Measurements from ENCODE around the gene COL27A1.

COL27A1 gene

DNA sequence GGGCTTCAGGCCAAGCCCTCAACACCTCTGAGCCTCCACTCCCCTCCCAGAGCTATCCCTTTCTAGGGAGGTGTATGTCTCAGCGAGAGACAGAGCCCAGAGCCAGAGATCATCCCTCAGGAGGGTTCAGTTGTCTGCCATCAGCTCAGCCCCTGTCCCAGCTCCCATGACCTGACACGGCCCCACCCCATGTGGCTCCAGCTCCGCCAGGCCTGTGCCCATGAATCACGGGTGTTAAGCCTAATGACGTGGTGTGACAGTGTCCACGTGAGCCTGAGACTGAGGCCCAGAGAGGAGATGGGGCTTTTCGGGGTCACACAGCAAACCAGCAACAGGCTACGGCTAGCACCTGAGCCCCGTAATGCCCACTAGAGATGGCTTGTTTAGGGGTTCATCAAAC is 106.7 kb downstream of the COL27A1 start:
- in situ Hi-C loops (cut with MboI; ENCODE audit: low sequenced_read_pairs) = no loop called here

DNA sequence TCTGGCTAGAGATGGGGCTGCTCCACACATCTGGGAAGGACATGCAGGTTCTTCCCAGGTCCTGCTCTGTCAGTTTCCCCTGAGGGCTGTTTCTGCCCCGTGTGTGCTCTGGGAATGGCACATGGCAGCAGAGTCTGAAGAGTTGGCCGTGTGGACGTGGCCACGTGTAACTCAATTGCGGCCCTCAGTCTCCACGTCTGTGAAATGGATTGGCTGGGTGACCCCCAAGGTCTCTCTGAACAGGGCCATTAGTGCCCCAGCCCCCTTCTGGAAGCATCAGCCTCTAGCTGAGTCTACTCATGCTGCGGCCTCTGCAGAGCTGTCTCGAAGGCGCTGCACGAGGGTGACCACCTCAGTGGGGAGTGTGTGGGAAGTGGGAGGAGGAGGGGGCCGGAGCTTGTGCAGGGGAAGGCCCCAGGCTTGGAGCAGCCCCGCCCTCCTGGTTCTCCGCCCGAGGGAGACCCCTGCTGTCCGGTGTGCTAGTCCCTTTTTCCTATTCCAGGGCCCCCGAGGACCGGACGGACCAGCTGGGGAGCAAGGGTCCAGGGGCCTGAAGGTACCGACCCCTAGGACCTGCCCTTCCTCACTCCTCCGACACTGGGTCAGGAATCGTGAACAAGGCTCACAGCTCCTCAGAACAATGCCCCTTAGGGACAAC is 108.6 kb downstream of the COL27A1 start:
- in situ Hi-C loops (cut with MboI; ENCODE audit: low sequenced_read_pairs) = no loop called here

DNA sequence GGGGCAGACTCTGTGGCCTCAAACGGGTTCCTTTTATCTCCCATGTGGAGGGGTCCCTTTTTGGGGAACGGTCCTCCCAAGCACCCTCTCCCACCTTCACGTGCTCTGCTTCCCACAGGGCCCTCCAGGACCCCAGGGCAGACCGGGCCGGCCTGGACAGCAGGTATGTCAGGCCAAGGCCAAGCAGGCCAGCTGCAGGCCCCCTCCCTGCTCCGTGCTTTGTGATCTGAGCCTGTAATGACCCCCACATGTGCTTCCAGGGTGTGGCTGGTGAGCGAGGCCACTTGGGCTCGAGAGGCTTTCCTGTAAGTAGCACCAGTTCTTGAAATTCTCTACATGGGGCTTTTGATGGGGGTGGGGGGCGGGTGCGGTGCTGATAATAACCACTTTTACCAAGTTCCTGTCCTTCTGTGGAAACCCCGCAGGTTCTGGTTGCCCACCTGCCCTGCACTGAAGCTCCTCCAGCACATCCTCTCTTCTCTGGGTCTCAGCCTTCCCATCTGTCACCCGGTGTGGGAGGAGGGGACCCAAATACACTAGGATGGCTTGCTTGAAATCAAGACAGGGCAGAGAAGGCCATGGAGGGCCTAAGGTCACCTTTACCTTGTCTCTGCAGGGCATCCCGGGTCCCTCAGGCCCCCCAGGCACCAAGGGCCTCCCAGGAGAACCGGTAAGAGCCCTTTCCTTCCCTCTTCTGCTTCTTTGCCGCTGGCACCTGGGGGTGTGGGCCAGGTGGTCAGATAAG is 109.6 kb downstream of the COL27A1 start:
- in situ Hi-C loops (cut with MboI; ENCODE audit: low sequenced_read_pairs) = no loop called here

DNA sequence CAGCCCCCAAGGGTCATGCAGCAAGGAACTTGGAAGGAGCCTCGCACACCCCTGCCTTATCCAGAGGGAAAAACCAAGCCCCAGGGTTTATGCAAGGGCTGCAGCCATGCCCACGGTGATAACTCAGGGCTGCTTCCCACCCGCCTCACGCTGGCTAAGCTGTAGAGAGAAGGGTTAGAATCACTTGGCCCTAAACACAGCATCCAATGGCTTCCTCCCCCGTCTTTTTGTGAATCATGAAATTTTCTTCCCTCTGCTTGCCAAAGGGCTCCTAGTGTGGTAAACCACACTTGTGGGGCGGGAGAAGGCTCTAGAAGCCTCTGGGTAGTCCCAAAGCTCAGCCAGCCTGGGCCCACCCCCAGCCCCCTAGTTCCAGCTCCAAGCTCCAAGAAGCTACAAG is 111.6 kb downstream of the COL27A1 start:
- in situ Hi-C loops (cut with MboI; ENCODE audit: low sequenced_read_pairs) = no loop called here

DNA sequence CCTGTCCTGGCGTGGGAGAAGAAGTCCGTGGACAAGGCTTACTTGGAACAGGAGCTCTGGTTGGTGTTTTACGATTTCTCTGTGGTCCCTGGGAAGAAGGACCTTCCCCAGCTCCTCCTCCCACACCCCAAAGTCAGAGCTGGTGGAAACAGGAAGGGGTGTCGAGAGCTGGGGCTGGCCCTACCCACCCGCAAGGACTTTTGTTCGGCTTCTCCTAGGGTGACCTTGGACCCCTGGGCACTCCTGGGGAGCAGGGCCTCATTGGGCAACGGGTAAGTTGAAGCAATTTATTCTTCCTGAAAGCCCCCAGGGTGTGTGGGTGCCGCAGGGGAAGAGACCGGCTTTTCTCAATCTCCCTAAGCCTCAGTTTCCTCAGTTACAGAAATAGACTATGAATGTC is 113.7 kb downstream of the COL27A1 start:
- in situ Hi-C loops (cut with MboI; ENCODE audit: low sequenced_read_pairs) = no loop called here

DNA sequence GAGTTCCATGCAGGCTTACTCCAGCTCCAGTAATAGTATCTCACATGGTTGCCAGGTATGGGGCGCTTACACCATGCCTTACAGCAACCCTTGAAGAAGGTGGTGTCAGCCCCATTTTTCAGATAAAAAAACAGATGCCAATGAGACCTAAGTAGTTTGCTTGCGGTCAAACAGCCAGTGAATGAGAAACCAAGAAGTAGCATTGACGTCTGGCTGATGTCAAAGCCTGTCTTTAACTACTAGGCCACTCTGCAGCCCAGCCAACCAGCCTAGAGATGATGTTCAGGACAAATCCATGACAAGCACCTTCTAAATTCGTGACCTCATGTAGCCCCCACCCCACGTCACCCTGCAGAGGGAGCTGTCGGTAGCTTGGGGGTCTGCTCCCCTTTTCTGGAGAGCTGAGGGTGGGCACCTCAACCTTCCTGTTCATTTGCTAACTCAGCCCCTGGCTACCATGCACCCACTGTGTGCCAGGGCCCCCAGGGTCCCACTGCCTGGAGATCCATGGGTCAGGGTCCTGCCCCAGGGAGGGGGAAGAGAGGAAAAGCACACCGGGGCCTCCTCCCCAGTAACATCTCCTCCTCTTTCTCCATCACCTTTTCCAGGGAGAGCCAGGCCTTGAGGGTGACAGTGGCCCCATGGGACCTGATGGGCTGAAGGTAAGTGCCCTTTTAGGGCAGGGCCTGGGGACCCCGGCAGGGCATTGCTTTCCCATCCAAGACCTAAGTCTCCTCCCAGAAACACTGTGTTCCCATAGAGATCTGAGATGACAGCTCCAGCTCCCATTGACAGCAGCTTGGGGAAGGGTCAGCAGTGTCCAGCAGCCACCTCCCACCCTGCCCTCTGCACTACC is 115.0 kb downstream of the COL27A1 start:
- in situ Hi-C loops (cut with MboI; ENCODE audit: low sequenced_read_pairs) = no loop called here

DNA sequence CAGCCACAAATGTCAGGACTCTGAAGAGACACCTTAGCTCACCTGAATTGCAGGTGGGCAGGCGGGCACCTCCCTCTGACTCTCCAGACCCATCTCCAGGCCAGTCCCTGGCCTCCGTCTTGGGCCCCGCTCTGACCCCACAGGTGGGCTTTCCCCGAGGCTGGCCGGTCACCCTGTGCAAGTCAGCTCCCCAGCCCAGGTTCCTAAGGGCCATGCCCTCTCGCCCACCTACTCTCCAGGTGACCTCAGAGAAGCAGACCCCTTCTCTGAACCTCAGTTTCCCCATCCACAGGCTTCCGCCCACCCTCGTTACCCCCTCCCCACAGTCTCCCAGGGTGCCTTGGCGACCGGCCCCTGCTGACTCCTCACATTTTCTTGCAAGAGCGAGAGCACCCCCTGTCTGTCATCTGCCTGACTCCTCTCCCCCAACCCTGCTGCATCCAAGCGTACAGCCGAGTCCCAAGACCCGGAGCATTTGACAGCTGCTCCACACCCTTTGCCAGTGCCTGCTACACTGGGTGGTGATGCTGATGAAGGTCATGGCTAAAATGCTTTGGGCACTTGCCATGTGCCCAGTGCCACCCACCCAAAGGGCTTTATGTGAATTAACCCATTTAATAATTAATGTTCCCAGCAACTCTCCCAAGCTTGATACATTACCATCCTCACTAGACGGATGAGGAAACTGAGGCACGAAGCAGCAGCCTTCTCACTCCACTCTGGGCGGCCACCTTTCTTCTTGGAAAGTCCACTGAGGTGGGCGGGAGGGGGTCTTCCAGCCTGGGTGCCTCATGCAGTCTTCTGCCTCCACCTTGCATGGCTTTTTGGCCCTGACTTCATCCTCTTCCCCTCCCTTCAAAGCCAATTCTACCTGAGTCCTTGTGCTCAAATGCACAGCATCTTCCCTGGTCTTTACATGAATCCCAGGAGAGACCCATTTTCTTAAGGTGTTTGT is 116.5 kb downstream of the COL27A1 start:
- in situ Hi-C loops (cut with MboI; ENCODE audit: low sequenced_read_pairs) = no loop called here

DNA sequence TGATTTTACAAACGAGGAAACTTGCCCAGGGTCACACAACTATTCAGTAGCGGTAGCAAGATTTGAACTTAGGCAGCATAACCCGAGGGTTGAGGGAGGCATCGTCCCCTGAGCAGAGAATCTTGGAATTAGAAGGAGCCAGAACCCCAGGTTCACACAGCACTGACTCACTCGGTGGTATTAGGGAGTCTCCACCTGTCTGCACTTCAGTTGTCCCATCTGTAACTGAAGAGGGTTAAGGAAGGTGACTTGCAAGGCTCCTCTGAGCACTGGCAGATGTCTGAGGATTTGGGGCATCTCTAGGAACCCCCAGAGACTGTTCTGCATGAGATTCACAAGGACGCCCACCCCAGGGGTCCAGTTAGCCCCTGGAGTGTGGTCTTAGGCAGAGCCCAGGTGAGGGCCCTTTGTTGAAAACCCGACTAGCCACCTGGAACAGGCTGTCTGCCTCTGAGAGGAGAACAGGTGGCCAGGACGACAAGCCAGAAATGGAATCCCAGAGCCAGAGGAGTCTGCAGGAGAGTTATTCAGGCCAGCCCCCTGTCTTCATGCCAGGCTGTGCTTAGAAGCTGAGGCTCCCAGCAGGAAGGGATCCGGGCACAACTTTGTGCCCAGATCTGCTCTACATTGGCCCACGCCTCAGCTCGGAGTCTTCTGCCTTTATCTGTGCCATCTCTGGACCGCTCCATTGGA is 117.5 kb downstream of the COL27A1 start:
- in situ Hi-C loops (cut with MboI; ENCODE audit: low sequenced_read_pairs) = no loop called here

DNA sequence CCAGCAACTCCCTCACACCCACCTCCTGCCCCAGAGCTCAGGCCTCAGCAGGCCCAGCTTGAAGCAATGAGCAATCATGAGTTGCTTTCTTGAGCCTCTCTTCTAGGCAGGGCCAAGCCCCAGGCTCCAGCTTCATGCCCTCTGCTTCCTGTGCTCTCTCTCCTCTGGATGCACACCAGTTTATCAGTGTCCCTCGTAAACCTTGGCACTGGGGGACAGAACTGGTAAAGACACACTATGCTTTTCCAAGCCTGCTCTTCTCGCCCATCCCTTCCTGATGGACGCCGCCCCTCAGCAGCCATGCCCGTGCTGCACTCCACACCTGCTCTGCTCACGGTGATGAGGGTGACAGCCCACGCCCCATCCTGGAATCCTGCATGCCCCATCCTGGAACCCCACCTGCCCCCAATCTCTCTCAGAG is 118.1 kb downstream of the COL27A1 start:
- in situ Hi-C loops (cut with MboI; ENCODE audit: low sequenced_read_pairs) = no loop called here

DNA sequence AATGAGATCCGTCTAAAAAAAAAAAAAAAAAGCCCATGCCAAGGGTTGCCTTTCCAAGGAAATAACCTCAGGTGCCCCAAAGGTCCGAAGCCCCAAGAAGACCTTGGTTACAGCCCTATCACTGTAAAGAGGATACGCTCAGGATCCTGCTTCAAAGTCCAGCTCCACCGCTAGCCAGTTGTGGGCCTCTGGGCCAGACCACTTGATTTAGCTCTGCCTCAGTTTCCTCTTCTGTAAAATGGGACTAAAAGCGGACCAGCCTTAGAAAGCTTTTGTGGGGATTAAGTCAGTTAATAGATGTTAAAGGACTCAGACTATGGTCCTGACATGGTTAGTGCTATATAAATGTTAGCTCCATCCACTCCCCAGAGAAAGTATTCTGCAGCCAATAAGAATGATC is 118.9 kb downstream of the COL27A1 start:
- in situ Hi-C loops (cut with MboI; ENCODE audit: low sequenced_read_pairs) = no loop called here

DNA sequence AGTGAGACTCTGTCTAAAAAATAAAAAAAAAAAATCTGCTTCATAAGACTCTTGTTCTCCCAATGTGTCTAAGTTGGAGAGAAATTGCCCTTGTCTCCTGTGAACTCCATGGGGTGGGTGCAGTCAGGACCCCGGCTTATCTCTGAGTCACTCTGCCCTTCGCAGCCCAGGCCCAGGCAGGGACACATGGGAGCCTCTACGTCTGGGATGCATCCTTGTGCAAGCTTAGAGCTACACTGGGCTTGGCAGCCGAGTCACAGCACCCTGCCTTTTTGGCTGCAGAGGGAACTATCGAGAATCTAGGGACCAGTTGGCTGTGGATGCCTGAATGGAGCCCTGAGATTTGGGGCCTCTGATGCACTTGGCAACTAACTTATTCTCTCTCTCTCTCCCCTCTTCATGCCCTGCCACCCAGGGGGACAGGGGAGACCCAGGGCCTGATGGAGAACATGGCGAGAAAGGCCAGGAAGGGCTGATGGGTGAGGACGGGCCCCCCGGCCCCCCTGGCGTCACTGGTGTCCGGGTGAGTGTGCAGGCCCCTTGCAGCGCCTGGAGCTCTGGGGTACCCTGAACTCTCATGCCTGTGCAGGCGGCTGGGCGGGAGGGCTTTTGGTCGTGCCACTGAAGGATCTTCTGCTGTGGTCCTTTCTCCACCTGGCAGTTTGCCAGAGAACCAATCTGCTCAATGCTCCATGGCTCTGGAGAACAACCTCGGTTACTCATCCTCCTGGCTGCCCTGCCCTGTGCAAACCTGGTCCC is 120.1 kb downstream of the COL27A1 start:
- in situ Hi-C loops (cut with MboI; ENCODE audit: low sequenced_read_pairs) = loop anchor here (25.0 kb wide), 1 partner anchor 563 kb away; no protein-coding TSS in a partner anchor

DNA sequence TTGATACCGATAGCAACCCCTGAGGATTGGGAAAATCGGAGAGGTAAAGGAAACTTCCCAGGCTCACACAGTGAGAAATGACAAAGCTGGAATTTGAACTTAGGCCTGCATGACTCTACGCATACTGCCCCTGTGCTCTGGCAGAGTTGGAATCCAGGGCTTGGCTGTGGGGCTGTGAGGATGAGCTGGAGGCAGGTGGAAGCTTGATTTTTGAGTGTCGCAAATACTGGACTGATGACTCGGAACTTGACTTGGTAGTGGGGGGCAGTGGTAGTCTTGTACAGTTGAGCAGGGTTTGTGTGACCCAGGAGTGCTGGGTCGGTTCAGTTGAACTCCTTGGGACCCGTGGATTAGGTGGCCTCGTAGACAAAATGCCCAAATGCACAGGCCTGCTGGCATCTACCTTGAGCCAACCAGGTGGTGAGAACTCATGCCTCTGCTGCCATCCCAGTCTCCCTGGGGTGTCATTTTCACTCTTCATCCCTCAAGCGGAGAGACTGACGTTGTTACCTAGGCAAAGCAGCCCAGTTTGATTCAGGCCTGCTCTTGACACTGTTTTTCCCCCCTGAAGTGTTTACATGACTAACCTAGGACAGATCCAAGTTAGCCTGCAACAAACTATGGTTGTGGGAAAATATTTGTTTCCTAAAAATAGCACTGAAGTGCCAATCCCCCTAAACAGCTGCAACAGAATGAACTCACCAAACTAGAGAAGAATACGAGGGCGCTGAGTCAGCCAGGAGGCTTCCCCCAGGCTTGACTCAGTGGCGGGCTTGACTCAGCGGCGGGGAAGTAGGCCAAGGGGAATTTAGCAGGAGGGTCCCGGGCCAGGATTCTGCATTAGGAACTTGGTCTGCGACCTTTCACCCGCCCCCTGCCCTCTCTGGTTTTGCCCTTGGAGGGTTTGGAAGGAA is 121.8 kb downstream of the COL27A1 start:
- in situ Hi-C loops (cut with MboI; ENCODE audit: low sequenced_read_pairs) = loop anchor here (25.0 kb wide), 1 partner anchor 565 kb away; no protein-coding TSS in a partner anchor

DNA sequence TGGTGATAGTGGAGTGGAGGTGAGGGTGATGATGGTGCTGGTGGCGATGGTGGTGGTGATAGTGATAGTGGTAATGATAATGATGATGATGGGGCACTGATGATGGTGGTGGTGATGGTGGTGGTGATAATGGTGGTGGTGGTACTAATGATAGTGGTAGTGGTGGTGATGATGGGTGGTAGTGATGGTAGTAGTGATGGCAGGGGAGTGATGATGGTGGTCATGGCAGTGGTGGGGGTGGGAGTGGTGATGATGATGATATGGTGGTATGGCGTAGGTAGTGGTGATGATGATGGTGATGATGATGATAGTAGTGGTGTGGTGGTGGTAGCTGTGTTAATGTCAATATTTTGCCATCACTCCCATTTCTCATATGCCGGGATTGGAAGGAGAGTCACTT is 123.0 kb downstream of the COL27A1 start:
- in situ Hi-C loops (cut with MboI; ENCODE audit: low sequenced_read_pairs) = loop anchor here (25.0 kb wide), 1 partner anchor 566 kb away; no protein-coding TSS in a partner anchor

DNA sequence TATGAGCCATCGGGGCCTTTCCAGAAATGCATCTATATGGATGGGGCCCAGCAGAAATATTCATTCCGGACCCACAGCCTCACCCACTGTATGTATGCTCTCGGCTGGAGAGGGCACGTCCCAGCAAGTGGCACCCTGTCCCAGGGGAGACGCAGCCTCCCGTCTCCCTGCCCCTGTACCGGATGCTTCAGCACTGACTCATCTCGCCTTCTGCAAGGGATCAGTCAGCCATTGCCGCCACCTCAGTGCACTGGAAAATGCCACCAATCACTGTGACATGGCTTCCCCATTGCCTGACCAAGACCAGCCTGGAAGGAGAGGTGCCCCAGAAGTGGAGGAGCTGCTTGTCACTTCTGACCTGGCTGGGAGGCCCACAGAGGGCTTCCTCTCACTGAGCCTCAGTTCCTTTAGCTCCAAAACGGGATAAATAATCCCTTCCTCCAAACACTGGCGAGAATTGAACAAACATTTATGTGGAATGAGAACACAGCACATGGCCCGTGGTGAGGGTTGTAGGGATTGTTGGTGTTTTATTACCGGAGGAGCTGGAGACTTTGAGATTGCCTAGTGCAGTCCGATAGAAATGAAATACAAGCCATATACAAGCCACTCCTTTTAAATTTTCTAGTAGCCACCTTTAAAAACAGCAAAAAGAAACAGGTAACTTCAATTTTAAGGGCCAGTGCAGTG is 123.7 kb downstream of the COL27A1 start:
- in situ Hi-C loops (cut with MboI; ENCODE audit: low sequenced_read_pairs) = loop anchor here (25.0 kb wide), 1 partner anchor 567 kb away; no protein-coding TSS in a partner anchor

DNA sequence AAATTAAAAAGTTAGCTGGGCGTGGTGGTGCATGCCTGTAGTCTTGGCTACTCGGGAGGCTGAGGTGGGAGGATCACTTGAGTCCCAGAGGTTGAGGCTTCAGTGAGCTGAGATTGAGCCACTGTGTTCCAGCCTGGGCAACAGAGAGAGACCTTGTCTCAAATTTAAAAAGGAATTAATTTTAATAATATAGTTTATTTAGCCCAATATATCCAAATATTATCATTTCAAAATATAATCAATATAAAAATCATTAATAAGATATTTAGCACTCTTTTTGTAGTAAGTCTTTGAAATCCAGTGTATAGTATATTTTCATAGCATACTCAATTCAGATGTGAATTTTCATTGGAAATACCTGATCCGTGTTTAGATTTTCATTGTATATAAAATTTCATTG is 124.4 kb downstream of the COL27A1 start:
- in situ Hi-C loops (cut with MboI; ENCODE audit: low sequenced_read_pairs) = loop anchor here (25.0 kb wide), 1 partner anchor 567 kb away; no protein-coding TSS in a partner anchor

DNA sequence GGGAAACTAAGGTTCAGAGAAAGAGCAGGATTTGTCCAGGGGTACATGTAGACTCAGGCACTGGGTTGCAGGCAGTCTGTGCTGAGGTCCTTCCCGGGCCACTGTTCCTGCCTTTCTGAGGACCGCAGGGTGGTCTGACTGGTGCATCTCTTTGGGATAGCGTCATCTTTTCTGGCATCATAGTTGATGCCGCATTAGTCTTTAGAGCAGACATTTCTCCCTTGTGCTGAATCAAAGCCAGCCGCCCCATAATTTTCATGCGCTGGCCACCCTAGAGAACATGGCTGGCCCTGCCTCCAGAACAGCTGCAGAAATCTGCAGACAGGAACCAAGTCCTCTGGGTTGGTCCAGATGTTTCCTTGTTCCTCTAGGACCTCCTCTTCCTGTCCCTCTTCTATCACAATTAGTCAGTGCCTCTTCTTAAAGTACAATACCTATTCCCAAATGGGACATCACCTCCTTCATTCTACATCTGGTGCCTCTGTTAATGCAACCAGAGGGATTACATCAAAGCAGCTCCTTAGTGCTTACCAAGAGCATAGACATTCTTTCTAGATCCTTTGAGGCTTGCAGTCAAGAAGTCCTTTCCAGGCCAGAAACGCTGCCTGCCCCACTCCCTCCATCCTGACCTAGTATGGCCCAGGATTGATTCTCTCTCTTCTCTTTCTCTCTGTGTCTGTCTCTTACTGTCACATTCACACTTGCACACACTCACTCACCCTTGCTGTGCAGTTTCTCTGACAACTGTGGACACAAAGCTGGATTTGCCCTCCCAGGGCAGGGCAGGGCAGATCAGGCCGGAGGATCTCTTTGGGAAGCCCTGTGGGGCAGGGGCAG is 125.5 kb downstream of the COL27A1 start:
- in situ Hi-C loops (cut with MboI; ENCODE audit: low sequenced_read_pairs) = loop anchor here (25.0 kb wide), 1 partner anchor 569 kb away; no protein-coding TSS in a partner anchor
